ENCODE results near the gene KRT222.

KRT222 gene

DNA sequence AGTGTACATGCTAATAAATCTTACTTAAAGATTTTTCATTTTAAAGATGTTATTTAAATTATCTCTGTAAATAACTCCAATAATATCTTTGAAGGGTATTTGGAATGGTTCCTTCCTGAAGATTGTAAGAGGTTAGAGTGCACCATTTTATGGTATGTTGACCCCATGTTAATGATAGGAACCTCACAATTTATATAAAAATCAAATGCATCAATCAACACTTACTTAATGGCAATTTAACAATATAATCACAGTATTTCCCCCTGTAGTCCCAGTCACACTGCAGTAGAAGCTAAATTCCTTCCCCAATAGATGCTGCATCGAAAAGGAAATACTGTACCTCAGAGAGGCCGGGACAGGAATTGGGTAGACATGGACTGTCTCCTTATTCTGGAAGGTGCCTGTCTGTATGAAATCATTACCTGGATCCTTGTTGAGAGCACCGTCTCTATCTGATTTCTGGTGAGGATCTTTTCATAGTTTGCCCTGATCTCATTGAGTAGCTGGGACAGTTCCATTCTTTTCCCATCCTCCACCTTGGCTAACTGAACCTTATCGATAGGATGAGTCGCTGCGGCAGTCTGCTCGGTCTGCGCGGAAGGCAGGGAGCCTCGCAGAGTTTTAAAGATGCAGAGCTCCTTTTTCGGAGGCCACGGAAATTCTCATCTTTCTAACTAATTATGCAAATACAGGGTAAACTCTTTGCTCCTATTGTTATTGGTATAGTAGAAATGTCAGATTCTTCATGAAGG lies at the start of gene KRT222:
Gene KRT222, minus strand, starts transcription at position 596 of the 752 bp plus-strand sequence. Its CDS starts 78 bp downstream, at position 518.
- H3K4me3 ChIP-seq (ENCODE audit: low read depth, low read length) = no peak within 1 kb of the TSS
- no peak for DNase-seq (ENCODE audit: low read depth)
- TF ChIP-seq, protein P1, sequence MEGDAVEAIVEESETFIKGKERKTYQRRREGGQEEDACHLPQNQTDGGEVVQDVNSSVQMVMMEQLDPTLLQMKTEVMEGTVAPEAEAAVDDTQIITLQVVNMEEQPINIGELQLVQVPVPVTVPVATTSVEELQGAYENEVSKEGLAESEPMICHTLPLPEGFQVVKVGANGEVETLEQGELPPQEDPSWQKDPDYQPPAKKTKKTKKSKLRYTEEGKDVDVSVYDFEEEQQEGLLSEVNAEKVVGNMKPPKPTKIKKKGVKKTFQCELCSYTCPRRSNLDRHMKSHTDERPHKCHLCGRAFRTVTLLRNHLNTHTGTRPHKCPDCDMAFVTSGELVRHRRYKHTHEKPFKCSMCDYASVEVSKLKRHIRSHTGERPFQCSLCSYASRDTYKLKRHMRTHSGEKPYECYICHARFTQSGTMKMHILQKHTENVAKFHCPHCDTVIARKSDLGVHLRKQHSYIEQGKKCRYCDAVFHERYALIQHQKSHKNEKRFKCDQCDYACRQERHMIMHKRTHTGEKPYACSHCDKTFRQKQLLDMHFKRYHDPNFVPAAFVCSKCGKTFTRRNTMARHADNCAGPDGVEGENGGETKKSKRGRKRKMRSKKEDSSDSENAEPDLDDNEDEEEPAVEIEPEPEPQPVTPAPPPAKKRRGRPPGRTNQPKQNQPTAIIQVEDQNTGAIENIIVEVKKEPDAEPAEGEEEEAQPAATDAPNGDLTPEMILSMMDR (IDR thresholded peaks at IDR 0.05; ENCODE audit: insufficient read depth, low read depth, low read length, missing control alignments) = no peak

DNA sequence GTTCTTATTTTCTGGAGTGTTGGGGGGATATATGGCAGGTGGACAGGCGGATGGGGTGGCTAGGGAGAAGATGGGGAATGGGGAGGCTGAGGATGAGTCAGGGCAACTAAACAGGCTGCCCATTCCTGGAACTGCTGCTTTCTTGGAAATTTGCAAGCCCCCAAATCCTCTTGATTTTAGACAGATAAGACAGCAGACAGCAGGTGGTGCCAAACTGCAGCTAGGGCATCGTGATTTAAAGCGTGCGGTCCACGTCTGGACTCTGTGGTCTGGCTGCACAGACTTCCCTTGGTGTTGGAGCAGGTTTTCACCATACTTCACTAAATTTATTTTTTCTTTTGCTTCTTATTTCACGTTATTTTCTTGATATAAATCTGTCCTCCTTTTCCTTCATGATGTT lies 49.5 kb upstream of the KRT222 start:
- peak; percentile 4 for DNase-seq (ENCODE audit: low read depth)
- H3K4me3 ChIP-seq (ENCODE audit: low read depth, low read length) = no peak overlapping the region
- TF ChIP-seq, protein P1 (IDR thresholded peaks at IDR 0.05; ENCODE audit: insufficient read depth, low read depth, low read length, missing control alignments) = no peak

DNA sequence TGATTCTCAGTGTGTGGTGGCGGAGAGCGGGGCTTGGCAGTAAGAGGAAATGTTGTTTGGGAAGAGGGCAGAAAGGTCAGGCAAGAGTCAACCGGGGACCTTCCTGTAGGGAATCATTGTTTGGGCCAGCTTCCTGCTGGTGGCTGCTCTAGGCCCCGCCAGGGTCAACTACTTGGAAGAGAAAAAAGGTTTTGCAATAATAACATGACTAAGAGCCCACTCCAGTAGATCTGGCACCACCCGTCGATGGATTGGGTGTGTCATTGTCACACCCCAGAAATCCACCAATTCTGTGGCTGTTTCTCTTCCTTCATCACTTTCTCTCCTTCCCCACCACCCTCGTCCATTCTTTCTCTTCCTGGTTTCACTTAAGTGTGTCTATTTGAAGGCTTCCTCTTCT lies 42.8 kb upstream of the KRT222 start:
- no peak overlapping the region for H3K4me3 ChIP-seq (ENCODE audit: low read depth, low read length)
- TF ChIP-seq, protein P1 (IDR thresholded peaks at IDR 0.05; ENCODE audit: insufficient read depth, low read depth, low read length, missing control alignments) = no peak
- no peak for DNase-seq (ENCODE audit: low read depth)

DNA sequence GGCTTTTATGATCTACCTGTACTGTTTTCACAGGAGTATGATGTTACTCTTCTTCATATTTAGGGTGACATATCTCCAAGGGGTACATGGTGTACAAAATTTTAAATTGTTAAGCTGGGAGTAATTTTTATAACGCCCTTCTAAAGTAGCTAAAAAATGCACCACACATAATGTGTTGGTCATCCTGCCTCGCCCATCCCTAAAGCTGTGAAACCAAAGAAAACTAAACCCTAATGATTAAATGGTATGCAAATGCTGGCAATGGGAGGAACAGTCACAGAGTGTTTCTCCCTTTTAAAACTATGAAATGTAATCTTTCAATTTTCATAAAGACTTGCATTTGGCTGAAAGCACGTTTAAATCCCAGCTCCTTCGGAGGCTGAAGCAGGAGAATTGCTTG lies 40.6 kb upstream of the KRT222 start:
- H3K4me3 ChIP-seq (ENCODE audit: low read depth, low read length) = no peak overlapping the region
- DNase-seq (ENCODE audit: low read depth) = no peak
- TF ChIP-seq, protein P1 (IDR thresholded peaks at IDR 0.05; ENCODE audit: insufficient read depth, low read depth, low read length, missing control alignments) = no peak

DNA sequence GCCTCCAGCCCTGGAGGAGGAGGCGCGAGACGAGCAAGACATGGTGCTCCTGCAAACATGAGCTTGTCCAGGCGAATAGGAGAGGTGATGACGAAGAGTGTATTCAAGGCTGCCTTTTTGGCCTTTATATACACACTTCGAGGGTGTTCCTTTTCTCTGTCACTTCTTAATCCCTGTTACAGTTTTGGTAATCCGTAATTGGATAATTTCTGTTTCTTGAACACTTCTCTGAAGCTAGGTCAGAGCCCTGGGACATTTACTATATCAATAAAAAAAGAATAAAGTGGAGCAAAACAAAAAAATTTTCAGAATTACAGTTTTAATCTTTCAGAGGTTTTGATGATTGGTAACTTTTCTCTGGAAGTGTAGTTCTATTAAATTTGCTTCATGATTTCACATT lies 38.7 kb upstream of the KRT222 start, which contains the start of gene KRT24:
Gene KRT24, minus strand, starts transcription at position 101 of the 400 bp plus-strand sequence. Its CDS starts 59 bp downstream, at position 42.
- TF ChIP-seq, protein P1 (IDR thresholded peaks at IDR 0.05; ENCODE audit: insufficient read depth, low read depth, low read length, missing control alignments) = no peak
- no peak for DNase-seq (ENCODE audit: low read depth)
- no peak within 1 kb of the TSS for H3K4me3 ChIP-seq (ENCODE audit: low read depth, low read length)

DNA sequence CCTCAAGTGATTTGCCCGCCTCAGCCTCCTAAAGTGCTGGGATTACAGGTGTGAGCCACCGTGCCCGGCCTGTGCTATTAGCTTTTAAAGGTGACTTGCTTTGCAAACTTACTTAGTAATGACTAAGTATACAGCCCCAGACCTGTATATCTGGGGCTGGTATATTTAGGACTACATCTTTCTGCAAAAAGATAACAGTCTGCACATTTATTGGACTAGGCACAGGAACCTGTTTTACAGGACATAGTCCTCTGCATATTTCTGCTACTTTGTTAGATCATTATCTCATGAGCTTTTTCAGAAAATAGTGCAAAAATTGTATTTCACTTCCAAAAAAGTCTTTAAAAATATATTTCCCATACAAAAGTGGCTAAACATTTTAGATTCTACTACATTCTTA lies 37.3 kb upstream of the KRT222 start:
- DNase-seq (ENCODE audit: low read depth) = no peak
- TF ChIP-seq, protein P1 (IDR thresholded peaks at IDR 0.05; ENCODE audit: insufficient read depth, low read depth, low read length, missing control alignments) = no peak
- no peak overlapping the region for H3K4me3 ChIP-seq (ENCODE audit: low read depth, low read length)

DNA sequence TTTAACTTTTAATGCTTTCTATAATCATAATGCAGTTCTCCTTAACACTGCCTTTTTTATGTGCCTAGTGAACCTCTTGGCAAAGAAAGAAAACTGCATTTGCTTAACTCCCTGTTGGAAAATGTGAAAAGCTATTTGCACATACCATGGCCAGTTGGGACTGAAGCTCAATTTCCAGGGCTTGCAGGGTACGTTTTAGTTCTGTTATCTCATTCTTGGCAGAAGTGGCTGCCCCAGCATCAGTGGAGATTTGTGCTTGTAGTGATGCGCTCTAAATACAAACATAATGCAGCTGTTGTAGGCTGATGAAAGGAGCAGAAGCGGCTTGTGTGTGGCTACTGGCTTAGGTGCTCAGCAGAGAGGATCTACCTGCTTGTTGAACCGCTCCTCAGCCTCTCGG lies 34.9 kb upstream of the KRT222 start:
- TF ChIP-seq, protein P1 (IDR thresholded peaks at IDR 0.05; ENCODE audit: insufficient read depth, low read depth, low read length, missing control alignments) = no peak
- no peak for DNase-seq (ENCODE audit: low read depth)
- H3K4me3 ChIP-seq (ENCODE audit: low read depth, low read length) = no peak overlapping the region

Data from GM12865 (cell line).